IPS-NIHi7 (cell line): Measurements from ENCODE around the gene MAEA.
"Not testable (repeated sequence)": the region's sequence is repeated elsewhere in the genome, so short reads cannot be mapped to it uniquely, and the experiment has no call there.

ENCODE experiments used
- DNase-seq: peaks from one replicate; pipeline ENCODE4 v3.0.0; 2012; ENCODE audit warnings: mixed read lengths; ENCODE audit errors: extremely low spot score

The MAEA gene

GRCh38 chr4:1334579-1334895 lies 44.8 kb downstream of the MAEA start:
- DNase-seq: no peak

GRCh38 chr4:1335193-1335883 lies 45.6 kb downstream of the MAEA start:
- not testable (repeated sequence) for DNase-seq

- DNase-seq: no peak
Measured at GRCh38 chr4:1336088-1336491, 46.4 kb downstream of the MAEA start.

DNA sequence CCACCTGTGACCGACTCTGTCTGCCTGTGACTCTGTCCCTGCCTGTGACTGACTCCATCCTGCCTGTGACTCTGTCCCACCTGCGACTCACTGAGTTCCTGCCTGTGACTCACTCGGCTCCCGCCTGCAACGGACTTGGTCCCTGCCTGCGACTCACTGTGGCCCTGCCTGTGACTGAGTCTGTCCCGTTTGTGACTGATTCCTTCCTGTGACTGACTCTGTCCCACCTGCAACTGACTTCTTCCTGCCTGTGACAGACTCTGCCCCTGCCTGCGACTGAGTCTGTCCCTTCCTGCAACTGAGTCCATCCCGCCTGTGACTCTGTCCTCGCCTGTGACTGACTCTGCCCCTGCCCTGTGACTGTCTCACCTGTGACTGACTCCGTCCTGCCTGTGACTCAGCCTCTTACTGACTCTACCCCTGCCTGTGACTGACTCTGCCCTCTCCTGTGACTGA lies 47.7 kb downstream of the MAEA start:
- no peak for DNase-seq

- no peak for DNase-seq
Measured at GRCh38 chr4:1337951-1338751, 48.5 kb downstream of the MAEA start.

- no peak for DNase-seq
Measured at GRCh38 chr4:1338752-1339414, 49.2 kb downstream of the MAEA start.

- no peak for DNase-seq
Measured at GRCh38 chr4:1339489-1339888, 49.8 kb downstream of the MAEA start.

- DNase-seq: no peak
Measured at GRCh38 chr4:1340181-1340747, 50.6 kb downstream of the MAEA start.

GRCh38 chr4:1340861-1341260 lies 51.2 kb downstream of the MAEA start:
- DNase-seq: no peak

DNA sequence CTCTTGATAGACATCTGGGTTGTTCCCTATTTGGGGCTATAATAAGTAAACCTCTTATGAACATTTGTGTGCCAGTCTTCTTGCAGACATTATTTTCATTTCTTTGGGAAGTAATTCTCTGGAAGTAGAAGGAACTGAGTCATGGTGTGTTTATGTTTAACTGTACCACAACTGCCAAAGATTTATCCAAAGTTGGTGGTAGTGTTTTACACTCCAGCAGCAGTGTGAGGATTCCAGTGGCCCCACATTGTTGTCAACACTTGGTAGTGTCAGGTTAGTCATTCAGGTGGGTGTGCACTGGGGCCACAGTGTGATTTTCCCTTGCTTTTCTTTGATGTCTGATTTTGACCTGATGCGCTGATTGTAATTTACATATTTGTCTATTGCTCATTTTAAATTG lies 52.3 kb downstream of the MAEA start:
- DNase-seq: no peak

GRCh38 chr4:1344696-1345095 lies 55.0 kb downstream of the MAEA start:
- no peak for DNase-seq

DNA sequence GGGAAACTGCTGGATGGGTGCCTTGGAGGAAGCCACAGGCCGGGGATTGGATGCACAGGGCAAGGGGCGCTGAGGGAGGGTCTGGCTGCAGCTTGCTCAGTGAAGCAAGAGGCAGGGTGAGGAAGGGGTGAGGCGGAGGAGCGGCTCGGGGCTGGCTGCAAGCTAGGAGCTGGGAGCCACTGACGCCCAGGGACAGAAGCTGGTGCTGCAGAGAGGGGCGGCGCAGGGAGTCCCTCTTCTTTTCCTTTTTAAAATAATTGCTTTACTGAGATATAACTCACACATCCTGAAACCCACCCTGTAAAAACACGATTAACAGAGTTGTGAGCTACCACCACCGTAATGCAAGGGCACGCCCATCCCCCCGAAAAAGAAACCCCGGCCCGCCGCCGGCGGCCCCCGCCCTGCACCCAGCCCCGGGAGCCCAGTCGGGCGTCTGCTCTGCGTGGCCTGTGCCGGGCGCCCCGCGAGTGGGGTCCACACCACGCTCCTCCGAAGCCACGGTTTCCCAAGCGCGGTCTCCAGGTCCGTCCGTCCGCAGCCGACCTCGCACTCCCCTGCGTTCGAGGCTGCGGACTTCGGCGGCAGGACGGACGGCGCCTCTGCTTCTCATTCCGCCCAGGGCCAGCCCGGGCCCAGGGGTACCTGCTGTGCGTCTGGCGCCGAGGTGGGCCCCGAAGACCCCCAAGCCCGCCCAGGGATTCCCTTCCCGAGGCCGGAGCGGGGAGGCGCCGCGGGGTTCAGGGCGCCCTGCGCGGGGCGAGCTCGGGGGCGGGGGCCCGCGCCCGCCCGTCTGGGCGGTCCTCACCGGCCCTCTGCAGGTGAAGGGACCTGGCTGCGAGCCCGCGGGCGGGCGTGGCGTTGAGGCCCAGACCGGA lies 56.5 kb downstream of the MAEA start:
- peak; percentile 76 for DNase-seq

GRCh38 chr4:1346781-1347409 lies 57.2 kb downstream of the MAEA start, which contains the start of gene UVSSA:
Gene UVSSA (plus strand): TSS chr4:1347208. CDS start chr4:1348092, 884 bp downstream.
- DNase-seq: peak; percentile 100

- peak; percentile 71 for DNase-seq
Measured at GRCh38 chr4:1347410-1347864, 57.7 kb downstream of the MAEA start.

GRCh38 chr4:1348014-1348513 lies 58.4 kb downstream of the MAEA start:
- DNase-seq: no peak

DNA sequence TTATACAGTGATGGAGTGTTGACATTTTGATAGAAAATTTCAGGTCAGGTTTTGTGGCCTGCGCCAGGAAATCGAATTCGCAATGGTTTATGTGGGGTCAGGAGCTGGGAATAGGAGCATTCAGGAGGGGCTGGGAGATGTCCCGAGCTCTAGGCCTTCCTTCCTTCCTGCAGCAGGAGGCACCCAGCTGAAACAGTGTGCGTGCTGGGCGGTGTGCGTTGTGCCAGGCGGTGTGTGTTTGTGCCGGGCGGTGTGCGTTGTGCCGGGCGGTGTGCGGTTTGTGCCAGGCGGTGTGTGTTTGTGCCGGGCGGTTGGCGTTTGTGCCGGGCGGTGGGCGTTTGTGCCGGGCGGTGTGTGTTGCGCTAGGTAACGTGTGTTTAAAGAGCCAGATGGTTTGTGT lies 59.1 kb downstream of the MAEA start:
- no peak for DNase-seq

DNA sequence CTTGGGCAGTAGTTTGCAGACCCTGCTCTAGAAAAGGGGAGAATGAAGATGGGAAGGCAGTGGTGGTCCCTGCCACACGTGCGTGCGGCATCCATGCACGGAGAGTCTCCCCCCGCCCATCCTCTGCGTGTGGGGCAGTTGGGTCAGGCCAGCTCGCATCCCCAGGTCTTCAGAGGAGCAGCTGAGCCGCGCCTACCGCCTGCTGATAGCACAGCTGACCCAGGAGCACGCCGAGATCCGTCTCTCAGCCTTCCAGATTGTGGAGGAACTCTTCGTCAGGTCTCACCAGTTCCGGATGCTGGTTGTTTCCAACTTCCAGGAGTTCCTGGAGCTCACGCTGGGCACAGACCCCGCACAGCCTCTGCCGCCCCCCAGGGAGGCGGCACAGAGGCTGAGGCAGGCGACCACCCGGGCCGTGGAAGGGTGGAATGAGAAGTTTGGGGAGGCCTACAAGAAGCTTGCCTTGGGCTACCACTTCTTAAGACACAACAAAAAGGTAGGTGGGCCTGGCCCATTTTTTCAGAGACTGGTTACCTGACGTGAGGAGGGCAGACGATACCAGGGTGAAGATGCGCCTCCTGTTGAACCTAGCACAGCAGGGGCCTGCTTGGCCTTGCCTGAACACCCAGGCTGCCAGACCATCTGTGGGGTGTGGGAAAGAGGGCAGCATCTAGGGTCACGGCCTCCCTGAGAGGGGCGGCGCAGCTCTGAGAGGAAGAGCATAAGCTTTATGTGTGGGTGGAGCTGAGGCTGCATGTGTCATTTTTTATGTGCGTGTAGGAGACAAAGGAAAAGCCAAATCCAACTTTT lies 59.9 kb downstream of the MAEA start:
- DNase-seq: no peak

- no peak for DNase-seq
Measured at GRCh38 chr4:1350169-1350520, 60.5 kb downstream of the MAEA start.

DNA sequence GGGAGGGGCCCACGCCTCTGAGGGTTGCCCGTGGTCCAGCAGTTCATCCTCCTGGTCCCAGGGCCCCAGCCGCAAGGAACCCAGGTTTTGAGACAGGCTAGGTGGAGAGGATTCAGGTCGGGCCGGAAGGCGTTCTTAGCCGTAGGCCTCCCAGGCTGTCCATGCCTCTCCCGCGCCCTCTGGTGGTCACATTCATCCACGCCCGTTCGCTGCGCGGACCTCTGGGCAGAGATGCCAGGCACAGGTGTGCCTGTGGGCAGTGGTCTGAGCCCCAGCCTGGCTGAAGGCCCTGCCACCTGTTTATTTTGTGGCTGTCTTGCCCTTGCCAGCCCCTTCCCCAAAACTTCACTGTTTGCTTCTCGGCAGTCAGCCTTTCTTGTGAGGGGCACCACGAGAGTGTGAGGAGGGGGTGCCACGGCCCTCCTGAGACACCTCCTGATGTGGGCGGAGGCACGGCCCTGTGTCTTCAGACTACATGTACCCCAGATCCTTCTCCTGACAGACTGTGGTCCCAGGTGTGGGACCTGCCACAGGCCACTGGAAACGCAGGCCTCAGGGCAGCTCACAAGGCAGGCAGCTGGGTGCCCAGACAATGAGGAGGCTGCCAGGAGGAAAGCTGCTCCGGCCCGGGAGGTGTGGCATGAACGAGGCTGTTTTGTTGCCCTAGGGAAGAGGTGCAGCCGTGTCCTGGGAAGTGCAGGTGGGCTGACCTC lies 62.3 kb downstream of the MAEA start:
- peak; percentile 88 for DNase-seq
